ENCODE data around the gene RSAD1.

The RSAD1 gene

DNA sequence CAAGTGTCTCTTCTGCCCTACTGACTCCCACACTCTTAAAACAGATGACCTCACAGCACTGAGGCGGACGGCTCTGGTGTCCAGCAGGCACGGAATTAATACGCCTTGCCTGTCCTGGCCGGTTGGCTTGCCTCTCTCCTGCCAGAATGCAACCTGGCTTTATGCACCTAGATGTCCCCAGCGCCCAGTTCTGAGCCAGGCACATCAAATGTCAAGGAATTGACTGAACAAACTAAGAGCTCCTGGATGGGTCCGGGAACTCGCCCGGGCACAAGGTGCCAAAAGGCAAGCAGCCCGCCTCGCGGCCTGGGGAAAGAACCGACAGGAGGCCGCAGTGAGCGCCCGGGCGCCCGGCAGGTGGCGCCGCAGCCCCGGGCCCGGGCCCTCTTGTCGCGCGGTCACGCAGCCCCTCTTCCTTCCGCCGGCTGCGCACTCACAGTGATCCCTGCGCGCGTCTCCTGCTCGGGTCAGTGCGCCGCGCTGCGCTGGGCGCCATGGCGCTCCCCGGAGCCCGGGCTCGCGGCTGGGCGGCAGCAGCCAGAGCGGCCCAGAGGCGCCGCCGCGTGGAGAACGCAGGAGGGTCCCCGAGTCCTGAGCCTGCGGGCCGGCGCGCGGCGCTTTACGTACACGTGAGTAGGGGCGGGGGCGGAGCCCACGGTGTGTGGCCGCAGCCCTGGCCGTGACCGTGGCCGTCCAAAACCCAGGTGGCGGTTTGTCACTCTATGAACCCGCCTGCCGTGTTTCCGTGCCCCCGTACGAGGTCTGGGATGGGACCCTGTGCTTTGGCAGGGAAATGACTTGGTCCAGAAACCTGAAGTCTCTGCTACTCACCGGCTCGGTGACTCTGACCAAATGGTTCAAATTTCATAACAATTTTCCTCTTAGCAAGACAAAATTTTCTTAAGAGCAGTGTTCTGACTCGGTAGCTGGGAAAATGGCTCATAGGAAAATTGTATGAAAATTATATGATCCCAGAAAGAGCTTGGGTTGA is at the start of gene RSAD1:
TSS of gene RSAD1 (plus strand) at position 470 of the 991 bp plus-strand sequence. CDS start at position 495, 25 bp downstream.
- DNase-seq (ENCODE audit: low spot score) = peak; percentile 87

DNA sequence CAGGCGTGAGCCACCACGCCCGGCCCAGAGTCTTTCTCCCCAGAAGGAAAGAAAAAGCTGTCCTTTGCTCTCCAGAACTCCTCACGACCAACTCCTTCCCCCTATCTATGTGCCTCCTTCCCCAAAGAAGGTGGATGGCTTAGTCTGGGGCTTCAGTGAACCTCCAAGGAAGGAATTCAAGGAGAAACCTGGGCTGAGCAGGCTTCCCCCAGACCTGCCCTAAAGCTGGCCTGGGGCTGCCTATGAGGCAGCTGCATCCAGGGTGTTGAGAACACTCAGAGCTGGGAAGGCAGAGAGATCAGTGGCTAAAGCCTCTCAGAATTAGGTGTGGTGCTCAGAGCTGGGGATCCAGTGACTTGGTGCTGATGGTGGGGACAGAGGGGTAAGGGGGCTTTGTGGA is 48.9 kb upstream of the RSAD1 start:
- DNase-seq (ENCODE audit: low spot score) = no peak

DNA sequence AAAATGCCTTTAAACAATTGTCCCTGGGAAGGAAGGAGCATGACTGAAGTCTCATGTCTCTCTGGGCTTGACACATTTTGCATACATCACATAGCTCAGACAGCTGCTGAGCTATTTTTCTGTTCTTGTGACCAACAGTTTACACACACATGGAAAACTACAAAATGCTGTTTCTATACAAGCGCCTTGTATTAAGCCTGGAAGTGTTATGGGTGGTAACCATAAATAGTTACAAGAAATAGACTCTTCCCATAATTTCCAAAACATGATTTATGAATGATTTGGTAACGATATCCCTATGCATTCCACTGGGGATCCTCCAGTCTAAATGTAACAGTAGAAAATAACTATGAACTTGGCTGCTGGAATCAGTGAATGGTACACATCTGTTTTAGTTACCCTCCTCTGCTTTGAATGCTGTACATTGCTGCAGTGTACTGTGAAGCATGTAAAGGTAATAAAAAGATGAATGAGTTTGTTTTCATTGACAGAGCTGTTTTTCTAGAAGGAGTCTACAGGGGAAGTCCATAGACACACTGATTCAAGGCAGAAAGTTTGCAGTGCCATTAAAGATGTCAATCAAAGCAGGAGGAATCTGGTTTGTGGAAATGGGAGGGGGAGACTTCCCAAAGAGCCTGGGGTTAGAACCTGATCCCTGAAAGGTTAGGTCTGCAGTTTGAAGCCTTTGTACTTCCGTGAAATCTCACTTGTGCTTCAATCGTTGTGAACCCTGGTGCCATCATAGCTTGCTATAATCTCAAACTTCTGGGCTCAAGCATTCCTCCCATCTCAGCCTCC is 47.6 kb upstream of the RSAD1 start:
- DNase-seq (ENCODE audit: low spot score) = no peak

DNA sequence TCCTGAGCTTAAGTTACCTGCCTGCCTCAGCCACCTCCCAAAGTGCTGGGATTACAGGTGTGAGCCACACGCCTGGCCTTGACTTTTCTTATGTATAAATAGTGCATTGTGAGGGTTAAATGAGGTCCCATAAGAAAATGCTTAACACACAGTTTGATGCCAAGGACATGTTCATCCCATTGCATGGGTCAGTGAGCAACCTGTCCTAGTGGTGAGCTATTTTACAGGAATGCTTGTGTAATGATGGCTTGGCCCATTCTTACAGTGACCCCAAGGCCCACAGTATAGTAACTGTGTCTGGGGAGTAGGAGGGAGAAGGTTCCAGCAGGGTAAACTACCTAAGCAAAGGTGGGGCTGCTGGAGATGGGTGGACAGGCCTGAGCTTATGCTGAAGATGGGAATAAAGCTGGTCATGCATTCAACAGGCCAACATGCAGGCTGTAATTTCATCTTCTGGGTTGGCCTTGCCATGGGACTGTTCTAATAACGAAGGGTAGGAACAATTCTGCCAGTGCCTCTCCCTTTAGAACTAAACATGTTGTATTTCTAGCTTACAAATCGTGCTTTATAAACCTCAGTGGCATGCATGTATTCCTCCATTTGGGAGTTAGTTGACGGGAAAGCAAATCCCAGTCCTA is 46.4 kb upstream of the RSAD1 start:
- no peak for DNase-seq (ENCODE audit: low spot score)

DNA sequence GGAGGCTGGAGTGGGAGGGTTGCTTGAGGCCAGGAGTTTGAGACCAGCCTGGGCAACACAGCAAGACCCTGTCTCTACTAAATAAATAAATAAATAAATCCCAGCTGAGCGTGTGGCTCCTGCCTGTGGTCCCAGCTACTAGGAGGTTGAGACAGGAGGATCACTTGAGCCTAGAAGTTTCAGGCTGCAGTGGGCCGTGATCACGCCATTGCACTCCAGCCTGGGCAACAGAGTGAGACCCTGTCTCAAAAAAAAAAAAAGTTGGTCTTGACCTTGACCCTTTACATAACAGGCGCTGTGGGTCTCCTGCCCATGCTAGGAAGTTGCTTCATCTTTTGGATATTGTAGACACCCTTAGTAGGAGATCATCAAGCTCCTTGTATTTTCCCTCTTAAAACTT is 41.3 kb upstream of the RSAD1 start:
- no peak for DNase-seq (ENCODE audit: low spot score)

DNA sequence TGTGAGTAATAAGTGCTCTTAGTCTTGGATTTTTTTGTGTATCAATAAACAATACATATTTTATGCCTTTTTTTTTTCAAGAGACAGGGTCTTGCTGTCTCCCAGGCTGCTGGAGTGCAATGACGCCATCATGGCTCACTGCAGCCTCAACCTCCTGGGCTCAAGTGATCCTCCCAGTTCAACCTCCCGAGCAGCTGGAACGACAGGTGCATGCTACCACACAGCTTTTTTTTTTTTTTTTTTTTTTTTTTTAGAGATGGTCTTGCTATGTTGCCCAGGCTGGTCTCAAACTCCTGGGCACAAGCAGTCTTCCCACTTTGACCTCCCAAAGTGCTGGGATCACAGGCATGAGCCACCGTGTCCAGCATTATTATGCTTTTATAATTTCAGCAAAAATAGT is 39.7 kb upstream of the RSAD1 start:
- DNase-seq (ENCODE audit: low spot score) = no peak

DNA sequence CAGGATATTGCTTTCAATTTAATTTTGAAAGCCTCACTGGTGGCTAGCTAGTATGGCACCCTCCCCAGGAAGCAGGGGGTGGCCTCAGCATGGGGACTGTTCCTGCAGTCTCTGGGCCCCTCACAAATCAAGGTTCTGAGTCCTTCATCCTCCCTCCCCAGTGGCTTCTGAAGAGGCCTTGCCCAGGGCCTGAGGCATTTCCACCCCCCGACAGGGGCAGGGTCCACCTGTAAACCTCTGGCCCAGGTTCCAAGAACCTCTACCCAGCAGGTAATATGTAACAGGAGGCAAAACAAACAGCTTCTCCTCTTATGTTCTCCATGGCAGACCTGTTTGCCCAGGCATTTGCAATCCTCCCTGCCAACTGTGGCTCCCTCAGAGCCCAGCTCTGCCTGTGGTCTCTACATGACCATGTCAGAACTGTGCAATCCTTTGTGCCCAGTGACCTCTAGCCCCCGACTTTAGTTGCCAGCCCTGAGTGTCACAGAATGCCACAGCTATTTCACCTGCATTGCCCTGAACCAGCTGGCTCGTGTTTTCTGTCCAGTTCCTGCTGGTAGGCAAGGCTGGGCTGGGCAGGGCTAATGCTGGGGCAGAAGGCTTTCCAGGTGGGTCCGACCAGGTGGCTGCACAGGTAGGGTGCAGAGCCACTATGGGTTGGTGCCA is 38.4 kb upstream of the RSAD1 start:
- no peak for DNase-seq (ENCODE audit: low spot score)

DNA sequence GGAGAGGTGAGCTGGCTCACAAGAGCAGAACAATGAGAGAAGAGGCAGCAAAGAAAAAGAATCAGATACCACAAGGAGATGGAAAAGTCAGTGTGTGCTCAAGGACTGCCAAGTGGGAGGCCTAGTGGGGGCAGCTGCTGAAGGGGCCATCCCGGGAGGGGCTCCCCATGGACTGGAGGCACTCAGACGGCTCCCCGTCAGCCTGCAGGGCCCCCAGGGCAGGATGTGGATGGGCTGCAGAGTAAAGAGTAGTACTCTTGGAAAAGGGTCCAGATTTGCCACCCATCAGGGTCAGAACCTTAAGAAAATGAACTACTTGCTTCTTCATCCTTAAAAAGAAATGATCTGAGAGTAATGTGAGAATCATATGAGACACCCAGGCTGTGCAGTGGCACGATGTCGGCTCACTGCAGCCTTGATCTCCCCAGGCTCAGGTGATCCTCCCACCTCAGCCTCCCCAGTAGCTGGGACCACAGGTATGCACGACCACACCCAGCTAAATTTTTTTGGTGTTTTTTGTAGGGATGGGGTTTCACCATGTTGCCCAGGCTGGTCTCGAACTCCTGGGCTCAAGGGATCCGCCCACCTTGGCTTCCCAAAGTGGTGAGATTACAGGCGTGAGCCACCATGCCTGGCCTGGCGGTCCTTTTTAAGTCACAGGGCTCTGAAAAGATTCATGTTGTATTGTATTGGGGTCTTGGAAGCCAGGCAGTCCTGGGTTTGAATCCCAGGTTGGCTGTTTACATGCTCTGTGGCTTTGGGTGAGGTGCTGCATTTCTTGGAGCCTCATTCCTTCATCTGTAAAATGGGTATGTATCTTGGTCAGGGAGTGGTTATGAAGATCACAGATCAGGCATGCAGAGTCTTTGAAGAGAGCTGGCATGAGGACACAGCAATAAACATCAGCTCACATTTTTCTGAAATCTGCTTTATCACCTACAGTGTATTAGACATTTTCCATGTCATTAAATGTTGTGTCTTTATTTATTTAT is 37.5 kb upstream of the RSAD1 start:
- DNase-seq (ENCODE audit: low spot score) = no peak

DNA sequence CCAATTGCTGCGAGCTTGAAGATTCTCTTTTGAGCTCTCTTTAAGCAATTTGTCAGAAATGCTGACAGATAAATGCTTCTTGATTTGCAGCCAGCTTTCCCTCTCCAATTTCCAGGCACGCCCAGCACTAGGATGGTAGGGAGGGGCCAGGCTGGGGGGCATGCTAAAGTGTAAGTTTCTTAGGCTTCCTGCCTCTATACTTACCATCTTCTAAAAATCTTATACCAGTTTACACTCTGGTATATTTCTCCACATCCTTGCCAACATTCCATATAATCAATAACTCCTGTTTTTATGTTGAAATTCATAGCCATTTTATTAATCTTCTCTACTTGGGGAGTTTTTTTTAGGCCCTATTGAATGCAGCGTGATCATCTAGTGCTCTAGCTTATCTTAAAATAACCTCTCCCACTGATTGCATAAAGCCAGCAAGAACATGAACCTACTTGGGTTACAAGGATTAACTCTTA is 35.1 kb upstream of the RSAD1 start:
- no peak for DNase-seq (ENCODE audit: low spot score)

DNA sequence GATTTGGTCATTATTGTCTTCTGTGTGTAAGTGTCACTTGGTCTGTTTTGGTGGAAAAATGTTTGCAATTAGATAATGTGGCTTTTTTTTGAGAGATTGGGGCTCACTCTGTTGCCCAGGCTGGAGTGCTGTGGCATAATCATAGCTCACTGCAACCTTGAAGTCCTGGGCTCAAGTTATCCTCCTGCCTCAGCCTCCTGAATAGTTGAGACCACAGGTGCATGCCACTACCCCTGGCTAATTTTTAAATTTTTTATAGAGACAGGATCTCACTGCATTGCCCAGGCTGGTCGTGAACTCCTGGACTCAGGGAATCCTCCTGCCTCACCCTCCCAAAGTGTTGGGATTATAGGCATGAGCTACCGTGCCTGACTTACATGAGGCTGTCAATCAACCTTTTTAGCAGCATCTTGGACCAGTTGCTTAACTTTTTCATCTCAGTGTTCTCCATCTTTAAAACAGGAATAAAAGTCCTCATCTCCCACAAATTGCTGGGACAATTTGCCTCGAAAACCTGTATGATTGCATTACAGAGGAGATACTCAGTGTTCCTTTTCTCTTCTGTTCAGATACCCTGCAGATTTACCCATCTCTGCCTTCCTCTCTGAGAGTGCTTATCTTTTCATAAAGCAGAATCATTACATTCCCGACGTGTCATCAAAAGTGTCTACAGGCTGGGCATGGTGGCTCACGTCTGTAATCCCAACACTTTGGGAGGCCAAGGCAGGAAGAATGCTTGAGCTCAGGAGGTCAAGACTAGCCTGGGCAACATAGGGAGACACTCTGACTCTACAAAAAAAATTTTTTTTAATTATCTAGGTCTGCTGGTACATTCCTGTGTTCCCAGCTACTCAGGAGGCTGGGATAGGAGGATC is 33.6 kb upstream of the RSAD1 start:
- DNase-seq (ENCODE audit: low spot score) = no peak

DNA sequence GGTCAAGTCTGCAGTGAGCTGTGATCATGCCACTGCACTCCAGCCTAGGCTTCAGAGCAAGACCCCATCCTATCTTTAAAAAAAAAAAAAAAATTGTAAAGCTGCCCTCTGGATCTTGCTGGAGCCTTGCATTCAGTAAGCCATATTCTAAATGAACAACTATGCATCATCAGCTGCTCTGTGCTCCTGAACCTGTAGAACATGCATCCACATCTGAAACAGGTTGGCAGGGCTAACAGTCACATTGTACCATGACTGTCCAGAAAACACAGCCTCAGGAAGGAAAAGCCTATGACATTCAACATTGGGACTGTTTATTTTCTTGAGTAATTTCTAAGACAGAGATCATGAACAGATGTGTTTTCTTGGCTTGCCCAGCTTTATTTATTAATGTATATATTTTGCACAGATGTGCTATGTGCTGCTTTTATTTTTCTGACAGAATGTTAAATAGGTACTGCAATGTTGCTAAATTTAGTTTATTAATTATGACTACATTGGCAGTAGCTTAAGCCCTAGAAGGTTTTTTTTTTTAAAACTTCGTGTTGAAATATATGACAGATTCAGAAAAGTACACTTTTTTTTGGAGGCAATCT is 32.8 kb upstream of the RSAD1 start:
- no peak for DNase-seq (ENCODE audit: low spot score)

DNA sequence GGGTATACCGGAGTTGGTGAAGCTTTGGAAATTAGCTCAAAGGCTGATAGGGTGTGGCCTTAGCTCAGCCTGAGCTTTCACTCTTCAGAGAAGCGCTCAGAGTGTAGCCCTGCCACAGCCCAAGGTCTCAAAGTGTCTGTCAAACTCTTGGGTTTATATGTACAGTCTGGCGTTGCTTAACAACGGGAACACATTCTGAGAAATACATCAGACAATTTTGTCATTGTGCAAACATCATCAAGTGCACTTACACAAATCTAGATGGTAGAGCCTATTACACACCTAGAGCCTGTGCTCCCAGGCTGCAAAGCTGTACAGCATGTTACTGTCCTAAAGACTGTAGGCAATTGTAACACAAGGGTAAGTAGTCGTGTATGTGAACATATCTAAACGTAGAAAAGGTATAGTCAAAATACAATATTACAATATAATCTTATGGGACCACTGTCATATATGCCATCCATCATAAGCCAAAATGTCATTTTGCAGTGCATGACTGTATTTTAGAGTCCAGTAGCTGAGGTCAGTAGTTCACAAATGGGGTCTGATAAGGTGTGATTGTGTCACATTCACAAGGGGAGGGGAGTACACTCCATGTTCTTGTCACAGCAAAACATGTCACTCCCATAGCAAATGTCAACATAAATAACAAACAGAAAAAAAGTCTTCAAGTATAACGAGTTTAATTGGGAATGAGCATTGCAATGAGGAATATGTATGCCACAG is 30.6 kb upstream of the RSAD1 start:
- DNase-seq (ENCODE audit: low spot score) = no peak

DNA sequence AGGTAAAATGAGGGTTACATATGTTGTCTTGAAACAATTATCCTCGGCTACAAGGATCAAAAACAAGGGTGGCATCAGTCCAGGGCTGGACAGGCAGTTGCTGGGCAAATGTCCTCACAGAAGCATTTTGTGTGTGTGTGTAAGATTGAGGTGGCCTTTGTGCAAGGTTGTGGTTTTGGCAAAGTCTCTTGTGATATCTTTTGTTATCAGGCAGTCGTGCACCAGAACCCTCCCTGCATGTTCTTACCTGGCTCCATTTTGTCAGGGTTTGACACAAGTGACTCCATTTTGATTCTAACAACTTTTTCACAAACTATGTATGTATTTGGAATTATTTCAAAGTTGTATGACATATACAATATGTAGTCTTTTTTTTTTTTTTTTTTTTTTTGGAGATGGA is 30.0 kb upstream of the RSAD1 start:
- DNase-seq (ENCODE audit: low spot score) = no peak

DNA sequence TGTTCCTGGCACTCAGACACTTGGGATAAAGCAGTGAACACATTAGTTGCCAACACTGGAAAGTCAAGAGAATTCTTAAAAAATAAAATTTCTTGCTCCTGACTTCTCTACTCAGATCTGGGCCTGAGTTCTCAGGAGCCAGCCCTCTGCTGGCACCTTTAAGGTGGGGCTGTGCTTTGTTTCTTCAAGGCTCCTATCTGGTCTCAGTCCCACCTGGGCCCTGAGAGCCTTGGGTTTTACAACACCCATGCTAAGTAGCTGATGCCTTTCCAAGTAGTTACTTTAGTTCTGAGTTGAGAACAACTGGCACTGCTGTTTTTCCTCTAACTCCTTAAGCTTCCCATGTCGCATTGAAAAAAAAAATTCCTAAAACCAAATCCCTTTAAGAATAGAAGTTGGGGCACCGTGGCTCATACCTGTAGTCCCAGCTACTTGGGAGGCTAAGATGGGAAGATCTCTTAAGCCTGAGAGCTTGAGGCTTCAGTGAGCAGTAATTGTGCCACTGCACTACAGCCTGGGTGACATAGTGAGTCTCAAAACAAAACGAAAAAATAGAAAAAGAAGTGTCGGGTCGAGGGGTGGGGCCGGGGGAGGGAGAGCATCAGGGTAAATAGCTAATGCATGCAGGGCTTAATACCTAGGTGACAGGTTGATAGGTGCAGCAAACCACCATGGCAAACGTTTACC is 26.6 kb upstream of the RSAD1 start:
- DNase-seq (ENCODE audit: low spot score) = no peak

DNA sequence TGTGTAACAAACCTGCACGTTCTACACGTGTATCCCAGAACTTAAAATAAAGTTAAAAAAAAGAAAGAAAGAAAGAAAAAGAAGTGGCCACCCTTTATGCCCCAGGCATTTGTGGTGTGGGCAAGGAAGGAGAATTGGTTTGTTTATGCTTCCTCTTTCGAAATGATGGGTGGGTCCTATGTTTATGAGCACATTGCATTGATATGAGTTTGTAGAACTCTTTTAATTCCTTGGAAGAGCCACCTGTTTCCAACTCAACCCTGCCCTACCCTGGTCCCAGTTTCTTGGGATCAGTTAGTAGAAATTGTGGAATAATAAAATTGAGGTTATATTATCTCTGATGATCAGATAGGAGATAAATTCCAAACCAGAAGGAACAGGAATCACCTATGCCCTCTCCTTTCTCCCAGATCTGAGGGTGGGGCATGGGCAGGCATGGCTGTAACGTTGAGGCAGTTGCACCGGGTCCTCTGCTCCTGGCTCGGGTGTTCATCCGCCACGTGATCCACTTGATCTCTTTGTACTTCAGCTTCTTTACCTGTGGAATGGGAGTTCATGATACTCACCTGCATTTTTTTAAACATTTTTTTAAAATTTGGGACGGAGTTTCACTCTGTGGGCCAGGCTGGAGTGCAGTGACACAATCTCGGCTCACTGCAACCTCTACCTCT is 25.9 kb upstream of the RSAD1 start:
- DNase-seq (ENCODE audit: low spot score) = no peak

DNA sequence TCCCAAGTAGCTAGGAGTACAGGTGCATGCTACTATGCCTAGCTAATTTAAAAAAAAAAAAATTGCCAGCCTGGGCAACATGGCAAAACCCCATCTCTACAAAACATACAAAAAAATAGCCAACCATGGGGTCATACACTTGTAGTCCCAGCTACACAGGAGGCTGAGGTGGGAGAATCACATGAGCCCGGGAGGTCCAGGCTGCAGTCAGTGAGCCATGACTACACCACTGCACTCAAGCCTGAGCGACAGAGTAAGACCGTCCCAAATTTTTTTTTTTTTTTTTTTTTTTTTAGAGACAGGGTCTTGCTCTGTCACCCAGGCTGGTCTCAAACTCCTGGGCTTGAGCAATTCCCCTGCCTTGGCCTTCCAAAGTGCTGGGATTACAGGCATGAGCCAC is 24.8 kb upstream of the RSAD1 start:
- no peak for DNase-seq (ENCODE audit: low spot score)

DNA sequence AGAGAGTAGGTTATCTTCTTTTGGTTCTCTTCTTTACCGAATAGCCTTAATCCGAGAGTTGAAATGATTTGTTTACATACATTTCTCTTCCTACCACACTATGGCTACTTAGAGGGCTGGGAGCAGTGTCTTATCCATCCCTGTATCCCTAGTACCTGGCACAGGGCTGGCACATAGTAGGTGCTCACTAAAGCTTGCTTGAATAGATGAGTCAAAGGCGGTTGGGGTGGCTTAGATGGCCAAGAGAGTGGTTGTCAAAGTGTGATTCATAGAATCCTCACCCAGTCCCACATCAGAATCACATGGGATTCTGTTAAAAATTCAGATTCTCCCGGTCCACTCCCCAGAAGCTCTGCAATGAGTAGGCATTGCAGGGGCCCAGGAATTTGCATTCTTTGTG is 21.0 kb upstream of the RSAD1 start:
- no peak for DNase-seq (ENCODE audit: low spot score)

Data from iPS-NIHi11 (cell line).